D341Med (cell line): Measurements from ENCODE around the gene GRAMD1B.

ENCODE experiments used
- DNase-seq: peaks from one replicate; pipeline ENCODE4 v3.0.0; 2012; ENCODE audit warnings: low spot score

The GRAMD1B gene

GRCh38 chr11:123429913-123430720 lies at the start of gene GRAMD1B:
Gene GRAMD1B, plus strand, starts transcription at chr11:123430269. Its CDS starts 524 bp downstream, at chr11:123430793.
- DNase-seq: peak; percentile 68

- DNase-seq: no peak
Measured at GRCh38 chr11:123381149-123381548, 48.9 kb upstream of the GRAMD1B start.

- no peak for DNase-seq
Measured at GRCh38 chr11:123381817-123382554, 48.1 kb upstream of the GRAMD1B start.

- DNase-seq: no peak
Measured at GRCh38 chr11:123382555-123383074, 47.5 kb upstream of the GRAMD1B start.

GRCh38 chr11:123384116-123384515 lies 46.0 kb upstream of the GRAMD1B start:
- no peak for DNase-seq

GRCh38 chr11:123386796-123387510 lies 43.1 kb upstream of the GRAMD1B start:
- no peak for DNase-seq

GRCh38 chr11:123388640-123389039 lies 41.4 kb upstream of the GRAMD1B start:
- DNase-seq: no peak

- no peak for DNase-seq
Measured at GRCh38 chr11:123390146-123390545, 39.9 kb upstream of the GRAMD1B start.

GRCh38 chr11:123391646-123392348 lies 38.3 kb upstream of the GRAMD1B start:
- no peak for DNase-seq

- DNase-seq: no peak
Measured at GRCh38 chr11:123392431-123392830, 37.6 kb upstream of the GRAMD1B start.

- DNase-seq: no peak
Measured at GRCh38 chr11:123392844-123393243, 37.2 kb upstream of the GRAMD1B start.

- DNase-seq: no peak
Measured at GRCh38 chr11:123393312-123393927, 36.6 kb upstream of the GRAMD1B start.

GRCh38 chr11:123404676-123405075 lies 25.4 kb upstream of the GRAMD1B start:
- no peak for DNase-seq

GRCh38 chr11:123405123-123405592 lies 24.9 kb upstream of the GRAMD1B start:
- no peak for DNase-seq

- DNase-seq: no peak
Measured at GRCh38 chr11:123406441-123407129, 23.5 kb upstream of the GRAMD1B start.

GRCh38 chr11:123407130-123407995 lies 22.7 kb upstream of the GRAMD1B start:
- peak; percentile 47 for DNase-seq

- no peak for DNase-seq
Measured at GRCh38 chr11:123407996-123408597, 22.0 kb upstream of the GRAMD1B start.

- DNase-seq: no peak
Measured at GRCh38 chr11:123408619-123409455, 21.2 kb upstream of the GRAMD1B start.
